Adipose tissue (tissue), 3 donors: ENCODE data around the gene SH3BP5. TPM values are rescaled to one million over a fixed set of nuclear protein-coding genes. Genes with fewer than 3 reads are reported as not detected.

Experiments
- H3K27ac ChIP-seq: one replicate; pipeline ENCODE4 v1.5.1; 2013; ENCODE audit warnings: low read depth, low read length
- WGBS, 3 donors: extraction: QIAGEN DNeasy Blood & Tissue Kit; methylation state at CpG; one replicate each; pipeline ENCODE4 v1.1.7; 2013; 5-methylcytosine and 5-hydroxymethylcytosine counted together
- polyA plus RNA-seq, 3 donors: library from polyadenylated mRNA; stranded (reverse); fragments of 200-250 nt; gene quantifications; one replicate each; pipeline ENCODE4 v1.2.3, GENCODE V29; 2013
- donor health status: healthy with polysubstance abuse.
- donor health status: Bipolar disorder and iron deficiency.
- donor health status: healthy.

The SH3BP5 gene
- polyA plus RNA-seq, 3 donors: 7.8 to 89.5 (median 62.7) TPM

DNA sequence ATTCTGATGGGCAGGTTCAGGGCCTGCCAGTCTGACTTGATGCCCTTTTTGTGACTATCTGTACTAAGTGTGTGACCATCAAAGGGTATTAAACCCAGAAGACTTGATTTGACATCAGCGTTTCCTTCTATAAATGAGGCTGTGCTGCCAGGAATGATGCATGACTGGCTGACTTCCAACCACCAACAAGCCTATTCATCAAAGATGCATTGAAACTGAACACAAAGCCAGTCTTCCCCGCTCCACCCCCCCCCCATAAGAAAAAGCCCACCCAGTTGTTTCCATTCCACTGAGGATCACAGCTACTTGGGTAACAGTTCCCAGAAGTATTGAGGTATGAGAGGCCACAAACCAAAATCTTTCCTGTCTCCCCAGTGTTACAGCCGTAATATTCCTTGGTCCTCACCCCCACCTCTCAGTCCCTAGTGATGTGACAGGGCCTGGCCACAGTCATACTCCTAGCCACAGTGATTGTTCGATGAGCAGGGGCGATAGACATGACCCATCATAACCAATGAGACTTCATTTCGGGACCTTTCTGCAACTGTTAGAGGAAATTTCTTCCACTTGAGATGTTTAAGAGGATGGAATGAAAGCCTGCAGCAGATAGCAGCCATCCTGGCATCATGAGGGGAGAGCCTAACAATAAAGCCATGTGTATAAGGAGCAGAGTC is 22.6 kb downstream of the SH3BP5 start:
- 57 to 79% (median 61%) methylated on average over 6 of the region's 6 CpGs for WGBS, 3 donors
- peak overlapping the region; percentile 38 for H3K27ac ChIP-seq

DNA sequence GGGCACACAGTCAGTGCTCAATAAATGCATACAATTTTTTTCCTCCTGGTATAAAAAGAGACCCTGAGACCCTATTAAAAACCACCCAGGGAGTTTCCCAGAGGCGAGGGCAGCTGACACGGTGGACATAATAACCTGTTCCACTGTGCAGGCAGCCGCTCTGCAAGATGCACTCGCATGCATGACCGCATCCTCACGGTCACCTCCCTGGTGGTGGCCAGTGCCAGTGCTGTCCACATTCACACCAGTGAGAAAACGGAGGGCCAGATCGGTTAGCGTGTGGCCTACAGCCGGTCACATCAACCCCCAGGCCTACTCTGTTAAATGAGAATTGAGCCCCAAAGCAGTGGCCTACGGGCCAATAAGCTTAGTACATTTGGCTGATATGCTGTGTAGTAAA is 24.8 kb downstream of the SH3BP5 start:
- 95 to 97% (median 97%) methylated on average over 11 of the region's 11 CpGs for WGBS, 3 donors
- H3K27ac ChIP-seq: no peak overlapping the region

DNA sequence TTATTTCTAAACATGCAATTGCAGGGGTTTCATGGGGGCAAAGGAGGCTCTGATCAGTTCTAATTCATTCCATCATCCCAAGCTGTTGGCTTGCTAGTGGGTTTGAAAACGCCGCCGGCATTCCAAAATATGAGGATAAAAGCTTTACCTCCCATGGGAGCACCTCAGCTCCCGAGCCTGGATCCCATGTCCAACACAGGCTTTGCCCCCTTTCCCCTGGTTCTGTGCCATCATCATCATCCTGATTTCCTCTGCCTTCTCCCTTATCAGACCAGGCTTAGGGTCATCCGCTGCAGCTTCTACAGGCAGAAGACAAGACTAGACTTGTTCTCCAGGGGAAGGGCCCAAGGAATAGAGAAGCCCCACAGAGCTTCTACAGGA is 25.4 kb downstream of the SH3BP5 start:
- 78 to 88% (median 88%) methylated on average over 5 of the region's 5 CpGs for WGBS, 3 donors
- H3K27ac ChIP-seq: no peak overlapping the region

DNA sequence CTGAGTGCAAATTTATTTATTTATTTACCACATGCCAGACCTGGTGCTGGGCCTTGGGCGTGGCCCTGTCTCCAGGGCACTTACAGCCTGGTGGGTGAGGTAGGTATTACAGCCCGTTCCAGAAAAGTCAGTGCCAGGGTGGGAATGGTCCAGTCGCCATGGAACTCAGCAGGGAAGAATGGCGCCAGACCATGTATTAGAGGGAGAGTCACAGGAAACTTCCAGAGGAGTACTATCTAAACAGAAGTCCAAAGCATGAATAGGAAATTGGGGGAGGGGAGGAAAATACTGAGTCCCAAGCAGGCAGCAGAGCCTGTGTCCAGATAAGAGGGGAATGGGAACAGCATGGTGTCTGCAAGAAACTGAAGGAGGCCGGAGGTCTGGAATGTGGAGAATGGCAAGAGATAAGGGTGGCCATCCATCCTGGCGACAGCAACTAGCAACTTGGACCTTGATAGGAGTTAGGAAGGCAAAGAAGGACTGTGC is 27.0 kb downstream of the SH3BP5 start:
- 70 to 85% (median 70%) methylated on average over 6 of the region's 6 CpGs for whole genome bisulfite sequencing, 3 donors
- H3K27ac ChIP-seq: no peak overlapping the region

DNA sequence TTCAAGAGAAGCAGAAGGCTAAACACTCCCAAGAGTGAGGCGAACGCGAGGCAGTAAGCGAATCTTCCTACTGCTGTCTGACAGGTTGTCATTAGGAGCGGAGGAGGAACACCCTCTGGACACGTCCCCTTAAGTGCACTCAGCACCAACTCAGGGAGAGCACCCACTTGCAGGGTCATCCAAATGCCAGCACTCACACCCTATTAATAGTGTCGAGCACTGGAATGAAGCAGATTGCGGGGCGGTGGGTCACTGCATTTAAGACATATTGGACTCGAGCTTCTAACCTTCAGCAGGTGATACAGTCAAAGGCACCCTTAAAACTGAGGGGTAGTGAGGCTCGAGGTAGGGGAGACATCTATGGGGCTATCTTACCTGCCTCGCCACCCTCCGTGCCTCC is 28.7 kb downstream of the SH3BP5 start:
- WGBS, 3 donors: 95% methylated on average over 13 of the region's 13 CpGs
- H3K27ac ChIP-seq: no peak overlapping the region

DNA sequence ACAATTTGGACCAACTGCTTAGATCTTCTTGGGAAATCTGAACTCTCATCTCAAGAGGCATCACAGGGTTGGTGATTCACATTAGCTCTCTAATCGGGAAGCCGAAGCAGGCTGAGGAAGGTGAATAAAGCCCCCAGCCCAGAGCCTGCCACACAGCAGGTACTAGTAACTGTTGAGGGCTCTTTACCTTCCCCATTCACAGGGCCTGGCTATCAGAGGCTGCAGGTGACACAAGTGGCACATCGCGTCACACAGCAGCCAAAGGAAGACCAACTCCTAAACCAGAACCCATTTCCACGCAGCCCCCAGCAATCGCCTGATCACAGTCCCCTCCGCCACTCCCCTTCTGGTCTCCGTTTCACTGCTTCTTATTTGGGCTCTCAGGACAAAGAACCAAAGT is 29.2 kb downstream of the SH3BP5 start:
- 91 to 96% (median 93%) methylated on average over 8 of the region's 8 CpGs for WGBS, 3 donors
- H3K27ac ChIP-seq: no peak overlapping the region

DNA sequence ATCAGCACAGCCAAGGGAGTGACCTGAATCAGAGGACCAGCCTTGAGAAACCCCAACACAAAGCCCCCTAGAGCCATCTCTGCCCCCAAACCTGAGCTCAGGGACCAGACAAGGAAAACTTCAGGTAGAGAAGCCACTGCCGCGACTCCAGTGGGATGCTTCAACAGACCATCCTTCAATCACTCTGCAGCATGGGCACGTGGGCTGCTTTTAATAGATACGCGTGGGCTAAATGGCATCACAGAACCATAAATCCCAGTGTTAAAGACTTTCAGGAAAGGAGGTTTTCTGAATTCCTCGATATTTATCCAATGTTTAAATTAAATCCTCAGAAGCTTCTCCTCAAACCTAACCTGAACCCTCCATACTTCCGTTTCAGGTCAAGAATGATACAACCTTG is 30.6 kb downstream of the SH3BP5 start:
- H3K27ac ChIP-seq: no peak overlapping the region
- WGBS, 3 donors: 91 to 98% (median 98%) methylated on average over 7 of the region's 7 CpGs

DNA sequence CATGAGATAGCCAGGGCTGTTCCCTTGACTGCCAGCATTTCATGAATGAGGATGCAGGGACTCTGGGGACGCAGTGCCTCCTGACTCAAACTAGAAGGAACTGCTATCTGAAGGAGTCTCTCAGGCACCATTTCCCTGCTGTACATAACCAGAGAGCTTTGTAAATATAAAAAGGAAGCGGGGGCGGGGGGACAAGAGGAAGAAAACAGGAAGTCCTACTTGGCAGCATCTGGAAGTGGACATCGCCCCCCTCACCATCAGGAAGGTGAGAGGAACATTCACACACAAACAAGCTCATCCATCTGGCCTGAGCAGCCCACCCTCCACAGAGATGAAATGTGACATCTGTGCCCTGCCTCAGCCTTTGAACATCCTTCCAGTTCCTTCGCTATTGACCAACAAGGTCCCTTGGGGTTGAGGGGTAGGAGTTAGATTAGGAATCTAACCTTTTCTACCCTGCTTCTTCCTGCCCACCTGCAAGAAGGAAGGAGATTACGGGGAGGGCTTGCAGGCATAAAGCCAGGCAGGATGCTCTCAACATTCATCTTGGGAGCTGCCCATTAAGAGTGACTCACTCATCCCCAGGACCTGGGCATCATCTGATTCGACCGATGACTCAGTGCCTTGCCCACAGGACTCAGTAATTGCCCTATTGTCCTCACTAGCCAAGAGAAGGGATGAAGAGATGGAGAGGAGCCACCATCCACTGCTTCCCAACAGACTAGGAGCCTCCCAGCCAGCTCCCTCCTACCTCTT is 31.9 kb downstream of the SH3BP5 start:
- H3K27ac ChIP-seq: no peak overlapping the region
- 48 to 72% (median 58%) methylated on average over 7 to 8 of the region's 8 CpGs for WGBS, 3 donors

DNA sequence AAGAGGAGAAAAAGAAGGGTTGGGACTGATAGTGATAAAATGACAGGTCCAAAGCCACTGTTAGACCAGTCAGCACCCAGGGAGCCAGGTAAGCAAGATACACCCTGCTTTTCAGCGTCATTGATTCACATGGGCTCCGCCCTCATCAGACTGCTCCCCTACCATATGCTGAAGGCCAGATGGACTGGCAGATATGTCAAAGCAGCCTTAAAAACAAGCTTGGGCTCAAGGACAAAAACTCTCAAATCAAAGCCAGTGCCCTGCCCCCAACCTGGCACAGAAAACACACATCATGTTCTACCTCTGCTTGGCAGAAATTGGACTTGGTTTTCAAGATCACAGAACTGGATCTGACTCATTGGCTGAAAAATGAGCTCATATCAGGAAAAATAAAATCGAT is 33.4 kb downstream of the SH3BP5 start:
- H3K27ac ChIP-seq: no peak overlapping the region
- 32 to 76% (median 74%) methylated on average over 3 of the region's 3 CpGs for WGBS, 3 donors

DNA sequence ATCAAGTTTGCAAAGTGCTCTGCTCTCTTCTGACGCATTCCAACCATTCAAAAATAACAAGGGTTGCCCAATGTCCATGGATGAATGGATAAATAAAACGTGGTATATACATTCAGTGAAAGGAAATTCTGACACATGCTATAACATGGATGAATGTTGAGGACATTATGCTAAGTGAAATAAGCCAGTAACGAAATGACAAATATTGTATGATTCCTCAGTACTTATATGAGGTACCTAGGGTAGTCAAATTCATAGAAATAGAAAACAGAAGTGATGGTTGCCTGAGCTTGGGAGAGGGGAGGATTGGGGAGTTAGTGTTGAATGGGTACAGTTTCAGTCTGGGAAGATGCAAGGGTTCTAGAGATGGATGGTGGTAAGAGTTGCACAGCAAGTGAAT is 33.9 kb downstream of the SH3BP5 start:
- no peak overlapping the region for H3K27ac ChIP-seq
- WGBS, 3 donors: 83 to 89% (median 89%) methylated on average over 3 of the region's 3 CpGs

DNA sequence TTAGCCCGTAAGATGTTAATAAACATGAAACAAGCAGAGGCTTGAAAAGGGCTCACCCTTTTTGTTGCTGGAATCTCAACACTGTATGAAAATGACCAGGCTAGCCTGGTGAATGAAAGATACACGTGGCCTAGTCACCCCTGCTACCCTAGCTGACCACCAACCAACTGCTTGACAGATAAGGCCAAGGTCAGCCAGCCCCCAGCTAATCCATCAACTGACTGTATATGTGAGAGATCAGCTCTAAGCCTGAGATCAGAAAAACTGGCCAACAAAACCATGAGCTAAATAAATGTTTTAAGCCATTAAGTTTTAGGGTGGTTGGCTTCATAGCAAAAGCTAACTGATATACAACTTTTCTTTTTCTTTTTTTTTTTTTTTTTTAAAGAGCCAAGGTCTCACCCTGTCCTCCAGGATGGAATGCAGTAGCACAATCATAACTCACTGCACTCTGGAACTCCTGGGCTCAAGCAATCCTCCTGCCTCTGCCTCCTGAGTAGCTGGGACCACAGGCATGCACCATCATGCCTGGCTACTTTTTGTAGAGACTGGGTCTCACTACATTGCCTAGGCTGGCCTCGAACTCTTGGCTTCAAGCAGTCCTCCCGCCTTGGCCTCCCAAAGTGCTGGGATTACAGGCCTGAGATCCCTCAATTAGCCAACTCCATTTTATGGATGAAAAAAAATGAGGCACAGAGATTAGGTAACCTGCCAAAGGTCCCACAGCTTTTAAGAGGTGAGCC is 34.6 kb downstream of the SH3BP5 start:
- WGBS, 3 donors: 74 to 86% (median 82%) methylated on average over 4 of the region's 4 CpGs
- H3K27ac ChIP-seq: no peak overlapping the region

DNA sequence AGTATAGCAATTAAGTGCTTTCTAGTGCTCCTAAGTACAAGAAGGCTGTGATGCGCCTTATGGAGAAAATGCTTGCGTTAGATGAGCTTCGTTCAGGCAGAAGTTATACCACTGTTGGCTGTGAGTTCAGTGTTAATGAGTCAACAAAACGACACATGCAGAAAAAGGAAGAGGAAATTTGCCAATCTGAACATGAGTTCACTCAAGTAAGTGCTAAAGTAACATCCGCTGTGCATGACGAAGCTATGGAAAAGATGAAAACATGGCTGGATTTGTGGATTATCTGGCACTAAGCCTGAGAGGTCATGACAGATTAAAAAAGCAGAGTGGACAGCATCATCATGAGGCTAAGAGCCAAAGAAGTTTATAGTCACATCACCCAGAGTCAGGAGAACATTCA is 36.9 kb downstream of the SH3BP5 start:
- WGBS, 3 donors: 20 to 77% (median 23%) methylated on average over 6 of the region's 6 CpGs

DNA sequence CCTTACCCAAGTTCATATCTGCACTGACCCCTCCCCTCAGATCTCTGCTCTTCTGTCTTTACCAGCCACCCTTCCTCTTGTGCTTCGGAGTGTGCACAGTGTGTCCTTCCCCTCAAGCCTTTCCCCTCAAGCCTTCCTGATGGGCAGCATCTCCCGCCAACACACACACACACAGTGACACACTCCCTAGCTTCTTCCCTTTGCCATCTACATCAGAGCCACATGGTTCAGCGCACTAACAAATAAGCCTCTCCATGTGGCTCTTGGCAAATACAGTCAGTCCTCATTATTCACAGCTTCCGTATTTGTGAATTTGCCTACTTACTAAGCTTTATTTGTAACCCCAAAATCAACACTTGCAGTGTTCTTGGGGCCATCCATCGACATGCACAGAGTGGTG is 37.5 kb downstream of the SH3BP5 start:
- WGBS, 3 donors: 50 to 80% (median 58%) methylated on average over 5 of the region's 5 CpGs

More for the DNA sequence above, 36.9 kb downstream of the SH3BP5 start:
- peak overlapping the region; percentile 30 for H3K27ac ChIP-seq

DNA sequence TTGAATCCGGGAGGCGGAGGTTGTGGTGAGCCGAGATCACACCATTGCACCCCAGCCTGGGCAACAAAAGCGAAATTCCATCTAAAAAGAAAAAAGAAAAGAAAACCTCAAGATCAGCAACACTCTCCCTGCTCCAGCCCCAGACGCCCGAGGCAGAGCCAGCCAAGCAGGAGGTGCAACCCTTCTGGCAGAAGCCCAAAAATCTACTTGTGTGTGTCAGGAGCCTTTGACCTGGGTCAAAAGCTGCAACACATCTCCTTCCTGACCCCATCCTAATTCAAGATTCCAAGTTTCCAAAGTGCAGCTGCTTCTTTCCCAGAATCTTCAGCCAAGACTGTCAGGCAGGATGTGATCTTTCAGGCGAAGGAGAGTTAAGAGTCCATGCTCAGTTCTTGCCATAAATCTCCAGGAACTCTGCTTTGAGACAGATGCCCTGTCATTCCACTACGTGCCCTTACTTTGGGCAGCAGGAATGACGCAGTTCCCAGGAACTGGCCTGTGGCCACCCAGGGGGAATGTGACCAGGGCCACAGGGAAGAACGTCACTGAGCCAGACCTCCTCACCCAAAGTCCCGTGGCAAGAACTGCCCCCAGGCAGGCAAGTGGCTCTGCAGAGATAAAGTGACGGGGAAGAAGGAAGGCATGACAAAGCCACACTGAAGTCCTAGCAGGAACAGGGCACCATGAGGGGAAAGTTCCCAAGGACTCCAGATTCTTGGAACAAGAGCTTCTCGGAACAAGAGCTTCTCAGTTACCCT is 39.4 kb downstream of the SH3BP5 start:
- 31 to 46% (median 32%) methylated on average over 13 of the region's 13 CpGs for WGBS, 3 donors
- peak overlapping the region; percentile 30 for H3K27ac ChIP-seq

More for the DNA sequence above, 37.5 kb downstream of the SH3BP5 start:
- H3K27ac ChIP-seq: peak overlapping the region; percentile 30

DNA sequence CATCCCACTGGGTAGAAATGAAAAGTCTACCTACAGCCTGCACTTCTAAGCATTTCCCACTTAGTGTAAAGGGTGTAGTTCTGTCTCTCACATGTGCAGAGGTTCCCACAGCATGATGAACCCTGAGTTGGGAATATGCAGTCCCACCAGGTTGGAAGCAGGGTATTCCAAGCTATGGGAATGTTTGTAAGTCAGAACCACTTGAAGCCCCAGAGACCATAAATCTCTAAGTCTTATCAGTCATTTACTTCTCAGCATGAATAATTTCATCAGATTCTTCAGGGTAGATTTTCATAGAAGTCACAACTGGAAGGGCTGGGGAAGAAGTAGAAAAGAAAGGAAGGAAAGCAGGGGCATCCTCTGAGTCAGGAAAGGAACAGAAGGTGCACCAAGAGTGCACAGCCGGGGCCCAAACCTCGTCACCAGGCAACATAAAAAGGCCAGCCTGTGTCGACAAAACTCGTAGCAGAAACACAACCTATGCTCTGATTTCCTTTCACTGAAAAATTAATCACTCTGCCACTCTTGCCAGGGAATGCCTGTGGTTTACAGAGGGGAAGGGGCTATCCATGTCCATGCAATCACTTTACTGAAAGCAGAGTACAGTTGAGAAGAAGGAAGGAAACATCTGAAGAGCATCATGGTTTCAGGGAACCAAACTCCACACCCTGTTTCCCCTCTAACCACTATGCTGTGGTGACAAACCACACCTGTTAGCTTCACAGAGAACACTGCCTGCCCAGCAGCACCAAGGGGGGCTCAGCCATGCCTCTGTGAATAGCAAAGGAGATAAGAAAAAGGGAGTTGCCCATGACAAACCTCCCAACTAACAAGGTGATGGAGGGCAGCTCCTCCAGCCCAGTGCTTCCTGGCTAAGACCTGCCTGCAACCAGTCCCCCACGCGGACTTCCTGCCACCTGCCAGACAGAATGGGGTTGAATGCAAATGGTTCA is 40.5 kb downstream of the SH3BP5 start:
- no peak overlapping the region for H3K27ac ChIP-seq

DNA sequence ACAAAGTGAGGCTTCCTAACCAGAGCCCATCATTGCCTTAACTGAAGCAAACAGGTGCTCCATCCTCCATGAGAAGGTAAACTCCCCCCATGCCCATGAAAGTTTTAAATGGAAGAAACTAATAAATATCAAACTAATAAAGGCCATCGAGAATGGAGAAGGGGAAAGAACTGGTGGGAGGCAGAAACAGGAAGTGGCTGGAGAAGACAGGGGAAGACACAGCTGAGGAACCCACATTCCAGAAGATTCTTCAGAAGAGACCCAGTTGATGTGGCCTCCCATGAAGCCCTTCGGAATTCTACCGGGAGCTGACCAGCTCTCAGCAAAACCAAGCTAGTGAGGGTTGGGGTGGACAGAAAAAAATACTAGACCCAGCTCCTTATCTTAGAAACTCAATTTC is 41.6 kb downstream of the SH3BP5 start:
- 73 to 90% (median 80%) methylated on average over 3 of the region's 3 CpGs for WGBS, 3 donors
- H3K27ac ChIP-seq: no peak overlapping the region

More for the DNA sequence above, 40.5 kb downstream of the SH3BP5 start:
- WGBS, 3 donors: 30 to 69% (median 32%) methylated on average over 6 of the region's 6 CpGs

DNA sequence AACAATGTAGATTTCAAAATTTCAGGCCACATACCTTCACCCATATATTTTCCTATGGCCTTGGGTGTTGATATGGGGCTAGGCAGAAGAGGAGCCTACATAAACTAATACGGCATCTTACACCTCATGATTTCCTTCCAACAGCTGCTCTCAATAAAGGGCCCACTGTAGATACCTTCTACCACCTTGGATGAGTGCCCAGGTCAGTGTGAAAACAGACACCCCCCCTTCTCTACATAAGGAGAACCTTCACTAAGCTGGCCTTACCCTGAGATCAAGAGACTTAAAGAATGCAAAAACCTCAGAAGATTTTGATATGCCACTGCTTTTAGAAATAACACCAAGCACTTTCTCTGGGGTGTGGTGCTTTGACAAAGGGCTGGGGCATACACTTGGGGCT is 42.7 kb downstream of the SH3BP5 start:
- no peak overlapping the region for H3K27ac ChIP-seq
- WGBS, 3 donors: 86 to 93% (median 86%) methylated on average over 1 of the region's 1 CpG
